Lung (tissue), 12 donors: ENCODE data around the gene ECSCR. TPM values are rescaled to one million over a fixed set of nuclear protein-coding genes. Genes with fewer than 3 reads are reported as not detected.
A peak's percentile ranks its signal among the peaks of the same experiment; 100 is the strongest.
"Not testable (repeated sequence)": the region's sequence is repeated elsewhere in the genome, so short reads cannot be mapped to it uniquely, and the experiment has no call there.

Source experiments
- ATAC-seq: fragments of 200-7000 bp; cut with Tn5 transposase; one replicate; pipeline ENCODE4 v1.9.1; 2020; ENCODE audit warnings: moderate number of reproducible peaks; ENCODE audit not compliant: insufficient read depth, low FRiP score
- DNase-seq, 3 donors: peaks; one replicate each; pipeline ENCODE4 v3.0.0-alpha.2; 2013 to 2017
- H3K27ac ChIP-seq, 2 donors: one replicate each; pipeline ENCODE4 v1.5.1; 2013; ENCODE audit warnings: mild to moderate bottlenecking in 2 of 2, moderate library complexity in 2 of 2, control low read depth in 1 of 2, inconsistent platforms in 1 of 2, low read depth in 1 of 2, low read length in 1 of 2
- H3K27me3 ChIP-seq, 3 donors: one replicate each; pipeline ENCODE4 v1.5.1; 2013; ENCODE audit warnings: low read length in 2 of 3; ENCODE audit not compliant: control insufficient read depth in 3 of 3, insufficient read depth in 3 of 3
- H3K36me3 ChIP-seq, 4 donors: one replicate each; pipeline ENCODE4 v1.5.1; 2013; ENCODE audit warnings: low read length in 4 of 4, mild to moderate bottlenecking in 1 of 4, moderate library complexity in 1 of 4; ENCODE audit not compliant: control insufficient read depth in 4 of 4, insufficient read depth in 4 of 4
- H3K4me1 ChIP-seq, 5 donors: one replicate each; pipeline ENCODE4 v1.5.1; 2013; ENCODE audit warnings: low read length in 5 of 5, mild to moderate bottlenecking in 2 of 5, moderate library complexity in 1 of 5; ENCODE audit not compliant: control insufficient read depth in 5 of 5, insufficient read depth in 5 of 5
- H3K4me3 ChIP-seq: one replicate; pipeline ENCODE4 v1.5.1; 2013; ENCODE audit warnings: mild to moderate bottlenecking, control low read depth, moderate library complexity
- H3K9ac ChIP-seq, 2 donors: one replicate each; pipeline ENCODE4 v1.5.1; 2013; ENCODE audit warnings: low read length in 2 of 2, control low read depth in 1 of 2; ENCODE audit not compliant: insufficient read depth in 1 of 2
- H3K9me3 ChIP-seq, 4 donors: one replicate each; pipeline ENCODE4 v1.5.1; 2013; ENCODE audit warnings: low read length in 3 of 4, mild to moderate bottlenecking in 1 of 4, moderate library complexity in 1 of 4; ENCODE audit not compliant: control insufficient read depth in 4 of 4, insufficient read depth in 3 of 4
- CTCF ChIP-seq: IDR thresholded peaks from 2 replicates; pipeline ENCODE4 v1.5.1; 2012; ENCODE audit warnings: mild to moderate bottlenecking; ENCODE audit errors: control extremely low read depth, extremely low read depth
- WGBS, 2 donors: extraction: QIAGEN DNeasy Blood & Tissue Kit; methylation state at CpG; one replicate each; pipeline ENCODE4 v1.1.7; 2013; 5-methylcytosine and 5-hydroxymethylcytosine counted together
- polyA plus RNA-seq, 2 donors: library from polyadenylated mRNA; stranded (reverse); fragments of 200-250 nt; gene quantifications; one replicate each; pipeline ENCODE4 v1.2.1, GENCODE V29; 2013
- total RNA-seq, 2 donors: library from RNA; depleted of rRNA in 1 of 2; stranded (reverse); fragments of >200 nt in 1 of 2; gene quantifications; one replicate each; pipeline ENCODE4 v1.2.1, GENCODE V29; 2014 to 2021
- donor health status: control.
- donor health status: control.
- donor health status: Bipolar disorder and iron deficiency.
- donor health status: healthy.
- donor health status: DM: yes; HTN: yes; CAD: no.

Gene ECSCR
- total and polyA plus RNA-seq, 4 donors: 24.6 to 55.7 (median 46.5) TPM

GRCh38 chr5:139481122-139481533 lies 18.6 kb upstream of the ECSCR start:
- H3K9me3 ChIP-seq: no peaks in the 10 kb centered on the region
- H3K27me3 ChIP-seq: no peaks in the 10 kb centered on the region
- peak overlapping the region; percentile 81 to 96 for H3K27ac ChIP-seq
- WGBS, 2 donors: 9 to 10% methylated on average over 12 of the region's 12 CpGs
- TF ChIP-seq CTCF: no peak
- H3K4me3 ChIP-seq: peak overlapping the region; percentile 56
- H3K36me3 ChIP-seq: peaks cover 0 to 27% (median 5%) of the 10 kb centered on the region in 4 donors
- H3K4me1 ChIP-seq: peaks cover 0 to 25% (median 8%) of the 10 kb centered on the region in 5 donors
- ATAC-seq (peak; percentile 3), DNase-seq (peak in 1 of 3 donors; percentile 55)
- peak overlapping the region; percentile 72 to 97 for H3K9ac ChIP-seq

GRCh38 chr5:139479729-139480128 lies 17.2 kb upstream of the ECSCR start:
- DNase-seq, ATAC-seq, H3K27me3 ChIP-seq, H3K9ac ChIP-seq, H3K9me3 ChIP-seq, H3K4me3 ChIP-seq, H3K27ac ChIP-seq: not testable (repeated sequence)
- WGBS, 2 donors: 90 to 96% methylated on average over 3 to 4 of the region's 4 CpGs
- peaks cover 0 to 35% (median 12%) of the 10 kb centered on the region in 4 donors for H3K36me3 ChIP-seq
- H3K4me1 ChIP-seq: peaks cover 0 to 34% (median 13%) of the 10 kb centered on the region in 5 donors

- H3K27ac ChIP-seq: peak overlapping the region in 1 of 2 donors; percentile 17
- peaks cover 0 to 35% (median 12%) of the 10 kb centered on the region in 4 donors for H3K36me3 ChIP-seq
- not testable (repeated sequence) for H3K27me3 ChIP-seq, ATAC-seq, H3K4me3 ChIP-seq, H3K9ac ChIP-seq, DNase-seq, H3K9me3 ChIP-seq
- 75 to 80% methylated on average over 9 of the region's 9 CpGs for WGBS, 2 donors
- peaks cover 0 to 37% (median 14%) of the 10 kb centered on the region in 5 donors for H3K4me1 ChIP-seq
Observed at GRCh38 chr5:139478657-139479423, 16.3 kb upstream of the ECSCR start.

GRCh38 chr5:139475865-139476617 lies 13.5 kb upstream of the ECSCR start:
- Histone ChIP-seq H3K9me3 (no peaks in the 10 kb centered on the region), H3K27ac (peak overlapping the region in 1 of 2 donors; percentile 28), H3K9ac (no peak overlapping the region), H3K36me3 (peaks cover 0 to 35% (median 12%) of the 10 kb centered on the region in 4 donors), H3K4me1 (peaks cover 0 to 30% (median 10%) of the 10 kb centered on the region in 5 donors), H3K4me3 (no peak overlapping the region), H3K27me3 (no peaks in the 10 kb centered on the region)
- WGBS, 2 donors: 38 to 75% methylated on average over 13 of the region's 13 CpGs
- no peak for DNase-seq
- ATAC-seq: no peak
- no peak for TF ChIP-seq CTCF
